ENCODE measurements around the gene UGT1A8.

The UGT1A8 gene

DNA sequence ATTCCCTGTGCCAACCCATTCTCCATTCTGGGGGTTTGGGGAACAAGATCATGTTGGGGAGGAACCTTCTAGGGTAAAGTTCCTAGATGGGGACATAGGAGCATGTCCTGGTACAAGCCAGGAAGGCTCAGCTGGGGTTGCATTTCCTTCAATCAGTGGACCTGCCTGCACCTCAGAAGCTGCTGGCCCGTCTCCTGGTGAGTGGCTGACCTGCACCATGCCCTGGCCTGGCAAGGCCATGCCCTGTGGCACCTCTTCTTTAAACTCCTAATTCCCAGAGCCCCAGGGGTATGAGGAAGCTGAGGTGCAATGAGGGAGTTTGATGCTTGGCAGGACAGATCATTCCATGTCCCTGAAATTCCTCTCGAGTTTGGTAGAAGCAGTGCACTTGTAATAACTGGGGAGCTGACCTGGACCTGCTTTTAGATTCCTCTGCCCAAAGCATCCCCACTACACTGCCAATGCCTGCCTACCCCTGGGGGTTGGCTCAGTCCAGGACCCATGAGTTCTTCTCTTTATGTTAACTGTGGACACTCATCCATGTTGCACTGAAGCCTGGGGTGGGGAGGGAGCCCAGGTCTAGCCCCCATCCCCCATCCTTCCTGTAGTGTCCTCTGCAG is 186.0 kb downstream of the UGT1A8 start:
- DNase-seq, result peak; percentile 23

DNA sequence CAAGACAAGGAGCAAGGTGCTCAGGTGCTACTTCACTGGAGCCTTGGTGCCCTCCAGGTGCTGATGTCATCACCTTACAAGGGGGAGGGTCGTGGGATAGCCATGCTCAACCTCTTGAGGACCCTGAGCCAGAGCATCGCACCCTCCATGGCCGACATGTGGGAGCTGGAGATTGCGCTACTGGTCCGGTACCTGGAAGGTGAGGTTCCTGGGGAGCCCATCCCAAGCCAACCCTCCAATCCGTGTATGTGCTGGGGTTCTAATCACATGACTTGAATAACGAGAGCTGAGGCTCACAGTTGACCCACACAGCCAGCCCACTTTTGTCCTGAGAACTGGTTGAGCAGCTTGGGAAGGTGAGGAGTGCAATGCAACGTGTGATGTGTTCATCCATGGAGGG is 186.6 kb downstream of the UGT1A8 start:
- DNase-seq, result peak; percentile 17

DNA sequence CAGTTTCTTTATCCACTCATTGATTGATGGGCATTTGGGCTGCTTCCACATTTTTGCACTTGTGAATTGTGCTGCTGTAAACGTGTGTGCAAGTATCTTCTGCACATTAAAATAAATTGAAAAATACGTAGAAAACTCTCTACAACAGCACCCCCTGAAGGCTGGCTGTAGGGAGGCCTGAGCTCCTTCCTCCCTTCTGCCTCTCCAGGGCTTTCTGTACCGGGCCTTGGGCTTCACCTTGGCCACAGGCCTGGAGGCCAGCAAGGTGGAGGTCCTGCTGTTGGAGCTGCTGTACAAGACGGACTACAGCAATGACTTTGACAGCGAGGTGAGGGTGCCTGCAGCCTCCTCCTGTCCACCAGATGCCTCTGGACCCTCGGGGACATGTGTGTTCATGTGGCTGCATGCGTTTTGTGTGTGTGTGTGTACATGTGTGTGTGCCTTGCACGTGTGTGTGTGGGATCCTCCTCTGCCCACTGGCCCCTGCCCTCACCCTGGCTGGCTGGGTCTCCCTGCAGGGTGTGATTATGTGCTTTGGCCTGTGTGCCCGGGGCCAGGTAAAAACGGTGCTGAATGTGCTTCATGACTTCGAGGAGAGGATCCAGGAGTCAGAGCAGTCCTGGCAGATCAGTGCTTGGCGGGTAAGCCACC is 189.9 kb downstream of the UGT1A8 start:
- peak; percentile 20 for DNase-seq

DNA sequence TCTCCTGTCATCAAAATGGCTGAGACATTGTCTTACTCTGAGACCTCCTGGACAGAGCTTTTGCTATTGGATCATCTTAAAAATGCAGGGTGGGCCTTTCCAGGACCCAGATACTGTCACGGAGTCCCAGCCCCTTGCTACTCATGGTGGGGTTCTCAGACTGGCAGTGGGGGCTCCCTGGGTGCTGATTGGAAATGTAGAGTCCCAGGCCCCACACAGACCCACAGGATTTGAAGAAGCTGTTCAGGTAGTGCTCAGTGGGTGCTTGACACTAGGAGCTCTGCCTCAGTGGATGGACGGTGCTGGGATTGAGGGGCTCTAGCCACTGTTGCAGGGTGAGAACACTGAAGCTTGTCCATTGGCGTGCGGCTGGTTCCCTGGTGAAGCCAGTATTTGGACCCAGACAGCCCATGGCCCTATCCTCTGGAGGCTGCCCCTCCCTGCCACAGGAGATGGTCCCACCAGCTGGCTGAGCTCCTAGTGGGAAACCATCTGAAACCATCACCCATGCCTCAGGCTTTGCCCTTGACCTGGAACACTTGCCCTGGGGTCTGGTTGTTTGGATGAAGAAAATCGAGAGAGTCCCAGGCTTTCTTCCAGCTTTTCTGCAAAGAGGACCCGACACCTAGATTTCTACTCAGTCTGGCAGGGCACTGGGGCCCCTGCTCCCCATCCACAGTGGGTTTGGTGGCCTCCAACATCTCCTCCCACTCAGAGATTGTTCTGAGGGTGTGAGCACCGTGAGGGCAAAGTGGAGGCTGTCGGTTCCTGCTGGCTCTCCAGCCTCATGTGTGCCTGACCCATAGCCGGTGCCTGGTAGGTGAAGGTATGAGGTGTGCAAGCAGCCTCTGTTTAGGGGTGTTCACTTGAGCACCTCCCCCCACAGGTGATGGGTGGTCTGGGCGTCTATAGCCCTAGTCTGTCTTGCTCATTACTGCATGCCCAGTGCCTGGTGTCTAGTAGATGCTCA is 190.8 kb downstream of the UGT1A8 start:
- peak; percentile 25 for DNase-seq

DNA sequence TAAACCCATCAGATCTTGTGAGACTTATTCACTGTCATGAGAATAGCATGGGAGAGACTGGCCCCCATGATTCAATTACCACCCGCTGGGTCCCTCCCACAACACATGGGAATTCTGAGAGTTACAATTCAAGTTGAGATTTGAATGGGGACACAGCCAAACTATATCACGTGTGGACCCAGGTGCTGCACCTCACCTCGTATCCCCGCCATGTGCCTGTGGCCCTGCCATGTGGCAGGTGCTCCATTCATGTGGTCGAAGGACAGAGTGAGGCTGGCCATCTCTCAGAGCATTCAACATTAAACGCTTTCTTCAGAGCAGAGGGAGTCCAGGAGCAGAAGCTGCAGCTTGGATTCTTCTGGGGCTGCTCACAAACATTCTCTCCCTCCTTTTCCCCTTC is 193.0 kb downstream of the UGT1A8 start:
- DNase-seq, result peak; percentile 26

DNA sequence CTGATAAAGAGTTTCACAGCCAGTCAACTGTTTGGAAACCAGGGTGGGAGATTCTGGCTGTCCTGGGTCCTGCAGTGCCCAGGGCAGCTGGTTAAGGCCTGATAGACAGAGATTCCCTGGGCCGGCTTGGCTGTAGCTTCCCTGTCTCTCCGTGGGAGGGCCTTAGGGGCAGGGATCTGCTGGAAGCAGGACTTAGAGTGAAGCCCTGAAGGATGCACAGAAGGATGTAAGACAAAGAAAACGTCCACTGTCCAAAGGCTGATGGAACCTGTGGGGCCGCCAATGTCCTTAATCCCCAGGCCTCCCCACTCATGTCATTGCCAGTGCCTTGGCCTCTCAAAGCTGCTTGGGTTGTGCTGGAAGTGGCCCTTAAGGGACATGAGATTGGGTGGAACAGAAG is 193.7 kb downstream of the UGT1A8 start:
- peak; percentile 18 for DNase-seq

DNA sequence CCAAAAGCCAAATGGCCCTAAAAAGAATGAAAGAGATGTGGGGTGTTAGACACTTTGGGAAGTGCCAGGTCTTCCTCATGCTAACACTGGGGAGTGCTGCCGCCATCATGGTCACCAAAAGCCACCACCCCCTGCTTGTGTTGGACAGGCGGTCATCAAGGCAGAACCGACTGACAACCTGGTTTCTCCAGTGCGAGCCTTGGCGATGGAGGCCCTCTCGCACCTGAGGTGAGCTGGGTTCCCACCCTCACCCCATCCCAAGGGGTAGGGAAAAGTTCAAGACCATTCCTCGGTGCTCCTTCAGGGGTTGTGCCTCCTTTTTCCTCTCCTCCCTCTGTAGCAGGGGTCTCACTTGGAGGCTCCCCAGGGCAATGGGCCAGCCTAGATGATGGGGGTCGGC is 194.3 kb downstream of the UGT1A8 start:
- peak; percentile 15 for DNase-seq

DNA sequence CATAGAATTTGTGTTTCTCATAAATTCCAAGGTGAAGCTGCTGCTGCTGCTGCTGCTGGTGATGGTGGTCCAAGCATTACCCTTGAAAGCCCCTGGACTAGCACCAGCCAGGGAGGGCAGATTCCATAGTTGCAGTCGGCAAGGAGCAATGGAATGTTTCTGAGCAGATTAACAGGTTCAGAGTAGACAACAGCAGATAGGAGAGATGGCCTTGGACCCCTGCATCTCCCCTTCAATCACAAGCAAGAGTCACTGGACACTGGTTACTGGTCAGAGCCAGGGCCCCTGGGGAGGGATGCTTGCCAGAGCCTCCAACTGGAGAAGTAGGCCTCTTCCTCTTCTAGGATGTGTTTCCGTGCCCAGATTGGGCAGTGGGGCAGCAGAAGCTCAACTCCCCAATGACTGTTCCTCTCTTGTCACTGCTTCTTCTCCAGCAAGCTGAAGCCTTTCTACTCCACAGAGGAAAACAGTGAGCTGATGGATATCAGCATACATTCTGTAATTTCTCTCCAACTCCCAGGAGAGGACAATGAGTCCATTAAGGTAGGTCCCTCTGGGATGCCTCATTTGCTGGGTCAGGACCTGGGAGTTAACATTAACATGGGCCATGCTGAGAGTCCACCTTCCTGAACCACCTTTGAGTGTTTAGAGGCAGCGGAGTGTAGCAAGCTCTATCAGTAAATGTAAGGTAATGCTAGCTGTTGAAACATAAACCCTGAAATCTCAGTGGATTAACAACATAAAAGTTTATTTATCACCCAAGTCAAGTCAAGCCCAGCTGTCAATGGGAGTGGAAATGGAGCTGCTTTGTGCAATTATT is 196.0 kb downstream of the UGT1A8 start:
- no peak for DNase-seq

DNA sequence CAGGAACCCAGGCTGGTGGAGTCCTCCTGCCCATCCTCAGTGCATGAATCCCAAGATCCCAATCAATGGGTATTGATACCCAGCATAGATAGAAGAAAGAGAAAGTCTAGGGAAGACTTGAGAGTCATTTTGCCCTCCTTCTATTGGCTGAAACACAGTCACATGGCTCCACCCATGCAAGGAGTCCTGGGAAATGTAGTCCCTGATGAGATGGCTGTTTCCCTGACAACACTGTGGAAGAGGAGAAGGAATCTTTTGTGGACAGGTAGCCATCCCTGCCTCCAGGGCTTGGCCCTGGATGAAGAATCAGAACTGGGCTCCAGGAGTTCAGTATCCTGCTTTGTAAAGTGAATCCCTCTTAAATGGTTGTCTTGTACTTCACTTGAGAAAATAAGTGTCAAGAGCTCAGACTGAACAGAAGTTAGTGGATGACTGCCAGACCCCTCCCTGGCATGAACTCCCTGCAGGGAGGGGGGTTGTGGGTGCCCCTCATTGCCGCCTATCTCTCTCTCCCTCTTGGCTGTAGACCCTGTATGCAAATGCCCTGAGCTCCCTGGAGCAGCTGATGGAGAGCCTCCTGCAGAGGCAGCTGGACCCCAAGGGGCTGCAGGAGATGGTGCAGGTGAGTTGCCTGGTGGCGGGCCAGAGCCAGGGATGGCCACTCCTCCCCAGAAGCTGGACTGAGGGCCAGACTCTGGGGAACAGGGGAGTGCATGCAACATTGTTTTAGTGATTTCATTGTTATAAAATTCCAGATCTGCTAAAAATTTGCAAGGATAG is 196.8 kb downstream of the UGT1A8 start:
- DNase-seq, result no peak

DNA sequence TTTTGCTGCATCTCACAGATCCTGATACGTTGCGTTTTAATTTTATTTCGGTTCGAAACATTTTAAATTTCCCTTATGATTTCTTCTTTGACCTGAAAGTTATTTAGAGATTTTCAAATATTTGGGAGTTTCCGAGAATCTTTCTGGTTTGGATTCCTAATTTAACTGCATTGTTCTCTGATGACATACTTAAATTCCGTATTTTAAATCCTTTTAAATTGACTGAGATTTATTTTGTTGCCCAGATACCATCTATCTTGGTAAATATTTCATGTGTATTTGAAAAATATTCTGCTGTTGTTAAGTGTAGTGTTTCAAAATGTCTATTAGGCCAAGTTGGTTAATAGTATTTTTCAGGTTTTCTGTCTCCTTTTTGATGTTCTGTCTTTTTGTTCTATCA is 198.4 kb downstream of the UGT1A8 start:
- no peak for DNase-seq

DNA sequence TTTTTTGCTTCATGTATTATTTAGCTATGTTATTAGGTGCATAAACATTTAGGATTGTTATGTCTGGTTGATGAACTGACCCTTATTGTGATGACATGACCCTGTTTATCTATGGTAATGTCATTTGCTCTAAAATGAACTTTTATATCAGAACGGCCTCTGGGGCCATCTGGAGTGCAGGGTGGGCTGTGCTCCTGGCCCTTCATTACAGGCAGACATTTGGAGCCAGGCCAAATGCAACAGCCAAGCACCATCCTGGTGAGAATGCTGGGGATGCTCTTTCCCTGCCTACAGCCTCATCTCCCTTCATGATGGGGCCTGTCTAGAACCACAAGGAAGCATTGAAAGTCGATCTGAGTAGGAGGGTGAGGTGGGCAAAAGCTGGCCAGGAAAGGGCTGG is 198.9 kb downstream of the UGT1A8 start:
- no peak for DNase-seq

DNA sequence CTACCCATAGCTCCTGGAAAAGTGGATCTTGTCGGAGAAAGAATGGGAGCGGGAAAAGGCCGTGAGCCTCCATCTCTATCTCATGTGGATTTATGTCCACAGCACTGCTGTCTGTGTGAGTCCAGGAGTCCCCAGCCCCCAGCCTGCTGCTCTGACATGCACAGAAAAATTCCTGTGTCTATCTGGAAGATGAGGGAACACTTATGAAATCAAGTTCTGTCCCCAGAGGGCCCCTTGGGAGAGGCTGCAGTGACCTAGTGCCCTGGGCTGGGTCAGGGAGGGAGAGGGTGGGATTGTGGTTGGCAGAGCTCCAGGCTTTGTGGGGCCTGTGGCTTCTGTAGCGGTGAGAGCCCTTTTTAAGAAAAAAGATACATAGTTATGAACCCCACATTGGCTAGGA is 199.3 kb downstream of the UGT1A8 start:
- no peak for DNase-seq

DNA sequence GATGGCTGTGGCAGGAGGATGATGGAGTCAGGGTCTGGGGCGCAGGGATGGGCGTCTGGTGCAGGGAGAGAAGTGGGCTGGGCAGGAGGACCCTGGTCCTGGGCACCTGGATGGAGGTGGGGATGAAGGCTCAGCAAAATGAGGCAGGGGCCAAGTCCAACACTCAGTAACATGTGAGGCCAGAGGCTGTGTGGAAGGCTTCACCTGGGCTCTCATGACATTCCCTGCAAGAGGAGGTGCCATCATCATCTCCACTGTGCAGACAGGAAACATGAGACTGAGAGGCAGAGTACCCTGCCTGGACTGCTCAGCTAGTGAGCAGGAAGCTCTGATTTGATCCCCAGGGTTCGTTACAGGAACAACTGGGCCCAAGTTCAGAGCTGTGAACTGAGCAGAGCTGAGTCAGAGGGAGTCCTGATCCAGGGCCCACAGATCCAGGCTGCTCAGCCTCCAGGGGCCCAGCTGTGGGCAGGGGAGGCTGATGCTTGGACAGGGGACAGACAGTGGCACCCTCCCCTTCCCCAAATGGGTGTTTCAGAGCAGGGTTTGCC is 200.0 kb downstream of the UGT1A8 start:
- DNase-seq, result no peak

DNA sequence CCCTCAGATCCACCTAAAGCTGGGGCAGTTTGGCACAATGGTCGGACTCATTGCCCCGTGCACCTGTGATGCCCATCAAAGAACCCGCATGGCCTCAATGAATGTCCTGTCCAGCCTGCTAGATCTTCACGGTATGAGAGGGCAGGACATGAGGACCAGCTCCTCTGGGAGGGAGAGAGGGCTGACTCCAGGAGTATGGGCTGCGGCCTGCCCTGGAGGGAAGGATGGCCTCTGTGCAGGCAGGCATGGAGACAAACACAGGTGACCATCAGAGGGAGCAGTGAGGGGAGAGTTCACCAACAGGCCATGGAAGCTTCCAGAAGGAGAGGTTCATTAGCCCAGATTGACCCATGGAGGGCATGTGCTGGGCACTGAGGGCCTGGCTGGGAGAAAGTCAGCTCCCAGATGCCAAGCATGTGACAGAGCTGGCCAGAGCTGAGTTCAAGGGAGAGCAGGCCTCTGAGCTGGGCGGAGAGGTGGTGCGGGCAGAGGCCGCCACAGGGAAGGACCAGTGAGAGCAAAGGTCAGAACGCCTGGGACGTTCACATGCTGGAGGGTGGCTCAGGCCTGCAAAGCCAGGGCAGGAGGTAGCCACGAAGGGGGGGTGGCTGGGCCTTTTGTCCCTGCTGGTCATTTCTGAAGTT is 200.7 kb downstream of the UGT1A8 start:
- no peak for DNase-seq

DNA sequence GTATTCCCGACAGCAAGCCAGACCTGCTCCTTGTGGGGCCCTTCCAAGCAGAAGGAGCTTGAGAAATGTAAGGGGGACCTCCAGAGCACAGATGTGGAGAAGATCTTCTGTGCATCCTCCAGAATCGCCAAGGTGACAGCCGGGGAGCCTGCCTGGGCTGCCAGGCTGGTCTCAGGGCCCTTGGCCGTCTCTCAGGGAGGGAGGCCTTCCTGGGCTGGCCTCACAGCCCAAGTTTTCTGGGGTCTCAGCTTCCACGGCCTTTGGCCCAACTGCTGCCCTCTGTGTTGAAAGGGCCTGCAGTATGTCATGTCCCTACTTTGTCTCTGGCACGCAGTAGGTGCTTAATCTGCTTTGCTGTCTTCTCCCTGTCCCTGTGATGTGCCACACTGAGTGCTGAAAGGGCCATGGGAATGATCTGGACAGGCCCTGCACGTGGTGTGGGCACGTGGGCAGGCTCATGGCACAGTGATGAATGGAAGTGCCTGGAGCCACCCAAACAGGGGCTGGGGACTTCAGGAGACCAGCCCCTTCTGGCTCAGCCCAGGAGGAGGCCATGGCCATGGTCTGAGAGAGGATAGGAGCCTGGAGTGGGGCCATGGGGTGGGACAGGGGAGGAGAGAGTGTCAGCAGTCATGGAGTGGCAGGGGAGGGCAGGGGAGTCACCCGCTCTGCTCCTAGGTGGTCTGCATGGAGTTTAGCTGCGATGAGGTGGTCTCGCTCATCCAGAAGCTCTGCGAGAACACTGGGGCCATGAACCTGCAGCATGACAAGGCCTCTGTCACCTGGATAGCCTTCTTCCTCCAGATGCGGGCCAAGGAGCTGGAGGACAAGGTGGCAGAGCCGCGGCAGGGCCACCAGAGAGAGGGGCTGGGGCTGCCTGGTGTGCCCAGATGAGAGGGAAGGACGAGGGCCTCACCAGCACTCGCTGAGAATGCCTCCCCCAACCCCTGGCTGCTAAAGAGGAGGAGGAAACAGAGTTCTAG is 201.5 kb downstream of the UGT1A8 start:
- DNase-seq, result no peak

DNA sequence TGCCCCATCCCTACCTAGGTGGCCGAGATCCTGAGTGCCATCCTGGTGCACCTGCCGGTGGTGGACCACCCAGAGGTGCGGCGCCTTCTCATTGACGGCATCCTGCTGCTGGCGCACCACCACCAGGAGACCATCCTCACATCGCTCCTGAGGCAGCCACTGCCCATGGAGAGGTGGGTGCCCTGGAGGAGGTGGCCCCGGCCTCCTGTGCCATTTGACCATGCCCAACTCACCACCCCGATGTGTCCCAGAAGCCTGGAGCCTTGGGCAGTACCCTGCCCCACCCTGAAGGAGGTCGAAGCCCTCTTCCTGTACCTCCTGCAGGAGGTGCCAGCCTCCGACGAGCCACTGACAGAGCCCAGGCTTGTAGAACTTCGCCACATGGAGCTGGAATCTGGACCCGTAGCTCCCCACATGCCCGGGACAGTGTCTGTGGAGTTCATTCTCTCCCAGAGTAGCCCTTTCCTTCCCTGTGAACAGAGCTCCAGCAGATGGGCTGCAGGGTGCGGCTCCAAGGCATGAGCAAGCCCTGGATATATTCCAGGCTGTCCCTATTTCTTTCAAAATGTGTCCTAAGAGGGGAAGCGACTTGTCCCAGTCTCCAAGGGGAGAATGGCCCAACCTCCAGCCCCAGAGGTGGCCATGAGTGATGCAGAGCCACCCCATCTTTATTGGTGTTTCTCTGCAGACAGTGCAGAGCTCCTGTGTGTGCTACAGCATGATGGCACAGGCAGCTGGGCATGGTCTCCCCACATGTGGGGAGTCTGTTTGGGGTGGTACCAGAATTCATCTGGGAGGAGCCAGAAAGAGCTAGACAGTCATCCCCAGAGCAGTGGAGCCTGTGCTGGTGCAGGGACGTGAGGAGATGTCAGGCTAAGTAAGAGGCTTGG is 202.7 kb downstream of the UGT1A8 start:
- DNase-seq, result no peak

DNA sequence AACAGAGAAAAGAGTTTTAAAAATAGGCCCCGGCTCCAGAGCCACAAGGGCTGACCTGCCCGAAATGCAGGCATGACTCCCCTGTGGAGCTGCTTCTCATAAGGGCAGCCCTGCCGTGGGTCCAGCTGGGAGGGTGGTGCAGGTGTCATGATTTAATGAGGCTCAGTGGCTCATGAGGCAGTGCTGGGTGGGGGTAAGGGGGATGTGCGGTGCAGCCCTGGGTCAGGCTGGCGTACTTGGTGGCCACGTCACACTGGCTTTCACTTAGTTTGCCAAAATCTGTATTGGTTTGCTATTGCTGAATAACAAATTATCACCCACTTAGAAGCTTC is 203.3 kb downstream of the UGT1A8 start:
- DNase-seq, result peak; percentile 38

DNA sequence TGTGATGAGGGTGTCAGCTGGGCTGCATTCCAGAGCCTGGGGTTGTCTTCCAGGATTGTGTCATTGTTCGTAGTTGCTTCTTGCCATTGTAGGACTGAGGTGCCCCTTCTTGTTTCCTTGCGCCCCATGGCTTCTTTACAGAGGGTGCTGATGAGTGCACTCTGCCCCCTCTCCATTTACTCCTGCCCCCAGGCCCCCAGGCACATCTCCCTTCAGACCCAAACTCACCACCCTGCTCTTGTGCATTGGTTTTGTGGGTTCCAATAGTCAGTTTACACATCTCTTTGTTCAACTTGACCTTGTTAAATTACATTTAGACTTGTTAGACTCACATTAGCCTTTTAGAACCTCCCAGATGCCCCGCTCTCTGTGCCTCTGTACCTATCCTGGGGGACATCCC is 203.8 kb downstream of the UGT1A8 start:
- peak; percentile 17 for DNase-seq

DNA sequence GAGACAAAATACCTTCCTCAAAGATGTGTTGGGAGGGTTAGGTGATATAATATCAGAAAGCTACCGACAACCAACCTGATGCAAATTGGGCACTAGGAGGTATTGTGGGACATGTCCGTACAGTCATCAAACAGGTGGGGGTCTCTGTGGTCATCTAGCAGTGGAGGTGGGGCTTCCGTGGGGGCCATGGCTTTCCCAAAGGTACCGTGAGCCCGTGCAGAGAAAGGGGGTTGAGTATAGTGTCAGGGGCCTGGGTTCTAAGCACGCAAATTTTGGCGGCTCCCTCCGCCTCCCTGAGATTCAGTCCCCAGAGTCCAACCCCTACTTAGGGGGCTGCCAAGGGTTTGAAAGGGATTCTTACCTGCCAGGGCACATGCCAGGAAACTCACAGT is 204.3 kb downstream of the UGT1A8 start:
- DNase-seq, result peak; percentile 6

Data from activated CD8-positive, alpha-beta memory T cell treated with anti-CD3 and anti-CD28 coated beads, Interleukin-2, amount 50 U/mL, for 48 hours (primary cell).